ENCODE data around the gene P2RY11.

The P2RY11 gene

GRCh38 chr19:10092648-10093294 is 18.7 kb upstream of the P2RY11 start:
- no peak for TF ChIP-seq CTCF (conservative IDR thresholded peaks at IDR 0.05; ENCODE audit: low read depth, low read length)
- DNase-seq (ENCODE audit: low read depth), result no peak
- H3K4me3 ChIP-seq (ENCODE audit: low read depth, low read length), result no peak overlapping the region

GRCh38 chr19:10093295-10094186 is 18.0 kb upstream of the P2RY11 start:
- no peak for TF ChIP-seq CTCF (conservative IDR thresholded peaks at IDR 0.05; ENCODE audit: low read depth, low read length)
- DNase-seq (ENCODE audit: low read depth), result peak; percentile 18

GRCh38 chr19:10095622-10095947 is 15.9 kb upstream of the P2RY11 start:
- no peak for TF ChIP-seq CTCF (conservative IDR thresholded peaks at IDR 0.05; ENCODE audit: low read depth, low read length)
- no peak for DNase-seq (ENCODE audit: low read depth)
- peak overlapping the region; percentile 10 for H3K4me3 ChIP-seq (ENCODE audit: low read depth, low read length)

More at GRCh38 chr19:10093295-10094186, 18.0 kb upstream of the P2RY11 start:
- H3K4me3 ChIP-seq (ENCODE audit: low read depth, low read length), result no peak overlapping the region

GRCh38 chr19:10095948-10096614 is 15.4 kb upstream of the P2RY11 start:
- peak overlapping the region; percentile 55 for H3K4me3 ChIP-seq (ENCODE audit: low read depth, low read length)
- no peak for TF ChIP-seq CTCF (conservative IDR thresholded peaks at IDR 0.05; ENCODE audit: low read depth, low read length)
- DNase-seq (ENCODE audit: low read depth), result peak; percentile 91

- DNase-seq (ENCODE audit: low read depth), result no peak
- peak overlapping the region; percentile 55 for H3K4me3 ChIP-seq (ENCODE audit: low read depth, low read length)
- TF ChIP-seq CTCF (conservative IDR thresholded peaks at IDR 0.05; ENCODE audit: low read depth, low read length), result no peak
These were observed 14.9 kb upstream of the P2RY11 start for GRCh38 chr19:10096615-10096963.

- no peak overlapping the region for H3K4me3 ChIP-seq (ENCODE audit: low read depth, low read length)
- DNase-seq (ENCODE audit: low read depth), result no peak
- no peak for TF ChIP-seq CTCF (conservative IDR thresholded peaks at IDR 0.05; ENCODE audit: low read depth, low read length)
These were observed 11.2 kb upstream of the P2RY11 start for GRCh38 chr19:10100163-10100785.

Data from choroid plexus epithelial cell (primary cell).